AG08396 (cell line): ENCODE data around the gene DTX2.
A peak's percentile ranks its signal among the peaks of the same experiment; 100 is the strongest.
"Not testable (repeated sequence)": the region's sequence is repeated elsewhere in the genome, so short reads cannot be mapped to it uniquely, and the experiment has no call there.

ENCODE experiments used
- DNase-seq: peaks from one replicate; pipeline ENCODE4 v3.0.0; 2012; ENCODE audit warnings: low spot score, mixed read lengths

The DTX2 gene

GRCh38 chr7:76443846-76444245 is 17.7 kb upstream of the DTX2 start:
- not testable (repeated sequence) for DNase-seq

GRCh38 chr7:76445577-76446008 is 15.9 kb upstream of the DTX2 start:
- not testable (repeated sequence) for DNase-seq

GRCh38 chr7:76457017-76457416 is 4.5 kb upstream of the DTX2 start:
- DNase-seq, result not testable (repeated sequence)

GRCh38 chr7:76458504-76458903 is 3.0 kb upstream of the DTX2 start:
- not testable (repeated sequence) for DNase-seq

- DNase-seq, result not testable (repeated sequence)
Observed at GRCh38 chr7:76460767-76461166, 742 bp upstream of the DTX2 start.

GRCh38 chr7:76462271-76462882 is 868 bp downstream of the DTX2 start:
- DNase-seq, result not testable (repeated sequence)

GRCh38 chr7:76464959-76465358 is 3.5 kb downstream of the DTX2 start:
- not testable (repeated sequence) for DNase-seq

GRCh38 chr7:76465950-76466349 is 4.4 kb downstream of the DTX2 start:
- DNase-seq, result not testable (repeated sequence)

- DNase-seq, result peak; percentile 2
Observed at GRCh38 chr7:76467743-76468404, 6.4 kb downstream of the DTX2 start.

GRCh38 chr7:76471556-76472221 is 10.2 kb downstream of the DTX2 start:
- not testable (repeated sequence) for DNase-seq

- DNase-seq, result not testable (repeated sequence)
Observed at GRCh38 chr7:76473097-76473496, 11.6 kb downstream of the DTX2 start.

- DNase-seq, result not testable (repeated sequence)
Observed at GRCh38 chr7:76476280-76476679, 14.8 kb downstream of the DTX2 start.

GRCh38 chr7:76476742-76477474 is 15.4 kb downstream of the DTX2 start:
- not testable (repeated sequence) for DNase-seq

GRCh38 chr7:76479628-76480027 is 18.1 kb downstream of the DTX2 start:
- not testable (repeated sequence) for DNase-seq

- not testable (repeated sequence) for DNase-seq
Observed at GRCh38 chr7:76480403-76481253, 19.1 kb downstream of the DTX2 start.

- DNase-seq, result not testable (repeated sequence)
Observed at GRCh38 chr7:76482660-76483059, 21.2 kb downstream of the DTX2 start.

- not testable (repeated sequence) for DNase-seq
Observed at GRCh38 chr7:76483081-76483480, 21.6 kb downstream of the DTX2 start.

- not testable (repeated sequence) for DNase-seq
Observed at GRCh38 chr7:76484456-76484855, 22.9 kb downstream of the DTX2 start.

- not testable (repeated sequence) for DNase-seq
Observed at GRCh38 chr7:76485822-76486610, 24.5 kb downstream of the DTX2 start.

GRCh38 chr7:76486618-76487017 is 25.1 kb downstream of the DTX2 start:
- not testable (repeated sequence) for DNase-seq
